NCI-H748 (cell line): ENCODE results near the gene B3GAT2.
A peak's percentile ranks its signal among the peaks of the same experiment; 100 is the strongest.

Experiments
- DNase-seq: peaks from one replicate; lab custom pipeline; 2025; ENCODE audit not compliant: unreplicated experiment; lab: John Stamatoyannopoulos, UW

B3GAT2 gene

DNA sequence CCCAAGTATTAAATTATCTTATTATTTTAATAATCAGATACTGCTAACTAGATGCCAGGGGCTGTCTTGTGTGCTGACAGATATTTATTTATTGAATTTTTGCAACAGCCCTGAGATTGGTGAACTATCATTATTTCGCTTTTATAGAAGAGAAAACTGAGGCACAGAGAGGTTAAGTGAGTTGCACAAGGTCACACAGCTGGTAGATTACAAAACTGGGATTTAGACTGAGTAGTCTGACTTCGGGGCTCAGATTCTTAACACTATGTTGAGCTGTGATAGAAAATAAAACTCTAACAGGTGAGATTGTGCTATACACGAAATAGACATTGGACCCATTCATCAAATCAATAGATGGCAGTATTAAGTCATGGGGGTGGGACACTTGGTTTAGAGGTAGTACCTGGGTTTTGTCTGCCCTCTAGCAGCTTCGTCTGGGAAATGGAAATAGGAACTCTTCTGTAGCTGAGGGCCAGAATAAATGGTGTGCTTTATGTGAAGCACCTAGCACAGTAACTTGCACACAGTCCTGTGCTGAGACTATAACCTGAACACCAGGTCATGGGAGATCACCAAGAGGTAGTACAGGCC is 113.4 kb downstream of the B3GAT2 start:
- peak; percentile 6 for DNase-seq

- no peak for DNase-seq
These were observed 114.3 kb downstream of the B3GAT2 start for GRCh38 chr6:70842541-70842940.

- DNase-seq = no peak
These were observed 115.7 kb downstream of the B3GAT2 start for GRCh38 chr6:70841112-70841511.

DNA sequence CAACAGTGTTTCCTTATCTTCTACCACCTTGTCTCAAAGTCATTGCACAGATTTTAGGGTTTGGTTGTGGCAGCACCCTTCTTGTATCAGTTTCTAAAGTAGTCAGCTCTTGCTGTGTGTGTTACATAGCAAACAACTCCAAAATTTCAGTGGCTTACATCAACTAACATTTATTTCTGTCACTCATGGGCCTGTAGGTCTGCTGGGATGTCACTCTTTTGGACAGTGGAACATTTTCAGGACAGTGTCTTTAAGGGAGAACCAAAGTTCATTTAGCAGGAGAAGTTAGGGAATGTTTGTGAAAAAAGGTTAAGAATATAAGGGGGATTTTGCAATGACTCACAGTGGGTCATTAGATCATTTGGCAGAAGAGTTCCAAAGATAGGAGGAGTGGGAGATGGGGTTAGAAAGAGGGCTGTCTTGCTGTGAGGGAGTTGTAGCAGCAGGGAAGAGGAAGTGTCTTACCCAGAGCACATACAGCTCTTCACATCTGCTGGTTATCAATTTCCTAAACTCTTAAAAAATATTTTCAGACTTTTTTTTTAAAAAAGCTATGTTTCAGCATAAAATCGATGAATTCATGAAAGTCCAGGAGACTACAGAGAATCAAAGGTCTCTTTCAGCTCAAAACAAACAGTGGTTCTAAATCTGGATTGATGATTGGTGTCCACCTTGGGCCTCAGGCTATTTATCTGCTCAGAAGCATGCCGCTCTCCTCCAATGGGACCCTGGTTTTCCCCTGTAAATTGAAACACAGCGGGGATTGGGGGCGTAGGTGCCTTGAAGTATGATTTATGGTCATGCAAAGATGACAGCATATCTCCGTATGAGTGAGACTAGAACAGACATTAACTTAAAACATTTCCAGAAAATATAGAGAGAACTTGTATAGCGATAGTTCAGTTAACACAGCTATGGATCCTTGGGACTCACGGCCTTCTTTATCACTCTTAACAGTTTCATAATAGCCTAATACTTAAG is 117.3 kb downstream of the B3GAT2 start:
- no peak for DNase-seq

- DNase-seq = peak; percentile 19
These were observed 118.0 kb downstream of the B3GAT2 start for GRCh38 chr6:70838907-70839285.

GRCh38 chr6:70834520-70834919 is 122.3 kb downstream of the B3GAT2 start:
- DNase-seq = no peak

GRCh38 chr6:70831427-70831826 is 125.4 kb downstream of the B3GAT2 start:
- no peak for DNase-seq

DNA sequence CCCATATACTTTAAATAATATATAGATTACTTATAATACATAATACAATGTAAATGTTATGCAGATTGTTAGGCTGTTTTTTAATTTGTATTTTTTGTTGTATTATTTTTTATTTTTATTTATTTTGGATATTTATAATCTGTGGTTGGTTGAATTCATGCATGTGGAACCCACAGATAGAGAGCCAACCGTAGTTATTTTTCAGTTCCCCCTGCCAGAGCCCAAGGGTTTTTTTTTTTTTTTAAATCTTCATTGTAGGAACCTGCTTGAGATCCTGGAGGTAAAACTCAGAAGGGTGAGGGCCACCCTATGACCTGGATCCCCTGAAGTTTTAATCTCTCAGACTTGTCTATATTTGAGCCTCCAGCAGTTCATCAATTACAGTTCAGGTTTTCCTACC is 133.2 kb downstream of the B3GAT2 start:
- no peak for DNase-seq

DNA sequence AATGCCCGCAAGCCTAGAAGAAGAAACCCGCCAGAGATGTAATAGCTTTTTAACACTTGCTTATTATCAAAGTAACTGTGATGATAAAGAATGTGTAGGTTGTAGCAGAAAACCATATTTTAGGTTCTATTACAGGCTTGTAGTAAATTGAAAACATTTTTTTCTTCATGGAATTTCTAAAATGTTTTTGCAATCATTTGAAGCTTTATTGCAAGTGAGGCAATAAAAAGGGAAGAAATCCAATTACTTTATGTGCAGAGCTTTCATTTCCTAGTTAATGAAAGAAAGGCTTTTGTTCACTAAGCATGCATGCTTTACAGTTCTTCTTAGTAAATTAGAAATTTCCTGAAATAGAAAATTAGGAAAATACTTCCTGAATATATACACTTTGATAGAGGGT is 135.1 kb downstream of the B3GAT2 start:
- no peak for DNase-seq

DNA sequence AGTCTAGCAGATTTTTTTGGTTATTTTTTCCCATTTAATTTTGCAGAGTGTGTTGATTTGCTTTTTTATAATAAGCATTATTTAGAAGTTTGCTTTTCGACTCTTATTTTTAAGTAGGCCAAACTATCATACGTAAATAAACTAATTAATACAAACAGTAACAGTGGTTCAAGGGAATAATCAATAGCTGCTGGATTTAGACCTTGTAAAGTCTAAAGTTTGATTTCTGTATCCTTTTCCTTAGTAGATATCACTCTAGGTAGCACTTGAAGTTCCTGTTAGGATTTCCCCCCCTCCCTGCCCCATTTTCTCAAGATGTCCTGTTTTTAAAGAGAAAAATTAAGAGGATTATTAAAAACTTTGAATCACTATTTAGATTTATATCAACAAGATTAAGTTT is 136.1 kb downstream of the B3GAT2 start:
- no peak for DNase-seq

DNA sequence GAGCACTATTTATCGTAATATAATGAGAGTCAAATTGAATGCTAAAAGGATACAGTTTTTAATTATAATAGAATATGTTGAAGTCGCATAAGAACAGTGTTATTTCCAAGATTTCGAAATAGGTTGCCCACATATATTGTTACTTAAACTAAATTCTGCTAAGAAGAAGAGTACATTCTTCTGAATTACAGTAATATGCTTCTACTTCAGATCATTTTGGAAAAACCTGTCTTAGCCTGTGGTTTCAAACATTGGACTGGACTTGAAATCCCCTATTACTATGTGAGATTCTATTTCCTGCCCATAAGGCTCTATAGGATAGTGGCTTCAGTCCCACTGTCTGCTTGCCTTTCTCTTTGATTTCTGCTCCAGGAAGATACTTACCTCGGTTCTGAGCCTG is 137.2 kb downstream of the B3GAT2 start:
- no peak for DNase-seq

DNA sequence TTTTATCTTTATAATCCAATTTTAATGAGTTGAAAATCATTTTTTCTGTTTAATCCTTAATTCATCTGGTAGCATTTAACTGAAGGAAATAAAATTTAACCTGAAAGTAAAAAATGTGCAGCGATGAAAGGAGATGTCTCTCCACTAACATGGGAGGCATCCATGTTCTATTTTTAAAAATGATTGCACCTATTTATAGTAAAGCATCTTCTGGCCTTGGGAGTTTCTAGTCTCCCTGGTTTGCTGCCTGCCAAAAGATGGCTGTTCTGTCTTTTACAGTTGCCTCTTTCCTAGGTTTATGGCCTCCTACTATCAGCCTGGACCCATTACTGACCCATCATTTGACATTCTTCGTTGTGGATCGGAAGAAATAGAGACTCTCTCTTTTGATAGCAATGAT is 143.0 kb downstream of the B3GAT2 start:
- no peak for DNase-seq

GRCh38 chr6:70811788-70812187 is 145.1 kb downstream of the B3GAT2 start:
- no peak for DNase-seq
